ENCODE measurements around the gene NEDD4.

GRCh38 chr15:55835866-55836265 lies 157.5 kb downstream of the NEDD4 start:
- no peak for TF ChIP-seq CTCF (IDR thresholded peaks at IDR 0.05)
- no peak for TF ChIP-seq POLR2A (IDR thresholded peaks at IDR 0.05)
- no peak for TF ChIP-seq EP300 (IDR thresholded peaks at IDR 0.05; ENCODE audit: low read depth)
- no peak for TF ChIP-seq POLR2AphosphoS5 (IDR thresholded peaks at IDR 0.05)
